Liver (tissue), 3 donors: Measurements from ENCODE around the gene RAD51B.

ENCODE experiments used
- CTCF ChIP-seq: fragments of 150-350 bp; IDR thresholded peaks from 2 replicates; pipeline ENCODE4 v1.5.1; 2017; ENCODE audit warnings: improper control_type of control experiment, low read depth, low read length; ENCODE audit not compliant: missing input control
- MAX ChIP-seq: IDR thresholded peaks from 2 replicates; pipeline ENCODE4 v1.6.1; 2016; ENCODE audit warnings: antibody characterized with exemption
- RAD21 ChIP-seq, 2 donors: IDR thresholded peaks; 2 replicates each; pipeline ENCODE4 v1.6.1; 2016; ENCODE audit warnings: antibody characterized with exemption in 2 of 2, mild to moderate bottlenecking in 2 of 2
- YY1 ChIP-seq: IDR thresholded peaks from 2 replicates; pipeline ENCODE4 v1.6.1; 2016; ENCODE audit warnings: antibody characterized with exemption, mild to moderate bottlenecking
- donor health status: healthy.
- donor health status: healthy.

DNA sequence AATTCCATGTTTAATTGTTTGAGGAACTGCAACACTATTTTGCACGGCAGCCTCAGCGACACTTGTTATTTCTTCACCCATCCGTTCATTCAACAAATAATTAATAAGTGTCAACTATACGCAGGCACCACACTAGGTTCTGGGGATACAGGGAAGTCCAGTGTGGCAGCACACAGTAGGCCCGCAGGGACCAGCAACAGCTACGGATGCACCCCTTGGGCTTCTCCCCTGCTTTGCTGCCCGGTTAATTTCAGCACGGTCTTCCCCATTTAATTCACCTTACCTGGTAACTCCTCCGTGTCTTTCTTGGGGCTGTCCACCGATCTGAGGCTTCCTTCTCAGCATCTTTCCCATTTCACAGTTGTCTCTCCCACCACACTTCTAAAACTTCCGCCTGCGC lies 925.0 kb downstream of the RAD51B start:
- no peak for TF ChIP-seq CTCF
- no peak for TF ChIP-seq YY1
- TF ChIP-seq MAX, result no peak
- TF ChIP-seq RAD21 (IDR thresholded peaks at IDR 0.05), result no peak
